ENCODE measurements around the gene EDC4.

GRCh38 chr16:67872131-67872630 is 671 bp upstream of the EDC4 start:
- TF ChIP-seq NANOG (IDR thresholded peaks at IDR 0.05; ENCODE audit: borderline replicate concordance) (no peak), EZH2phosphoT487 (IDR thresholded peaks at IDR 0.05; ENCODE audit: unreplicated experiment) (no peak), EZH2 (IDR thresholded peaks at IDR 0.05; ENCODE audit: low read depth, unreplicated experiment) (no peak)
- TF ChIP-seq, protein P1, sequence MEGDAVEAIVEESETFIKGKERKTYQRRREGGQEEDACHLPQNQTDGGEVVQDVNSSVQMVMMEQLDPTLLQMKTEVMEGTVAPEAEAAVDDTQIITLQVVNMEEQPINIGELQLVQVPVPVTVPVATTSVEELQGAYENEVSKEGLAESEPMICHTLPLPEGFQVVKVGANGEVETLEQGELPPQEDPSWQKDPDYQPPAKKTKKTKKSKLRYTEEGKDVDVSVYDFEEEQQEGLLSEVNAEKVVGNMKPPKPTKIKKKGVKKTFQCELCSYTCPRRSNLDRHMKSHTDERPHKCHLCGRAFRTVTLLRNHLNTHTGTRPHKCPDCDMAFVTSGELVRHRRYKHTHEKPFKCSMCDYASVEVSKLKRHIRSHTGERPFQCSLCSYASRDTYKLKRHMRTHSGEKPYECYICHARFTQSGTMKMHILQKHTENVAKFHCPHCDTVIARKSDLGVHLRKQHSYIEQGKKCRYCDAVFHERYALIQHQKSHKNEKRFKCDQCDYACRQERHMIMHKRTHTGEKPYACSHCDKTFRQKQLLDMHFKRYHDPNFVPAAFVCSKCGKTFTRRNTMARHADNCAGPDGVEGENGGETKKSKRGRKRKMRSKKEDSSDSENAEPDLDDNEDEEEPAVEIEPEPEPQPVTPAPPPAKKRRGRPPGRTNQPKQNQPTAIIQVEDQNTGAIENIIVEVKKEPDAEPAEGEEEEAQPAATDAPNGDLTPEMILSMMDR (conservative IDR thresholded peaks at IDR 0.05; ENCODE audit: low read depth in 2 of 2), result no peak

Data from GM23338 (cell line).